ENCODE results near the gene NDUFS6. TPM values are rescaled to one million over a fixed set of nuclear protein-coding genes. Genes with fewer than 3 reads are reported as not detected.

NDUFS6 gene
- total RNA-seq: 12.2 TPM
- 81.5 TPM for polyA plus RNA-seq

DNA sequence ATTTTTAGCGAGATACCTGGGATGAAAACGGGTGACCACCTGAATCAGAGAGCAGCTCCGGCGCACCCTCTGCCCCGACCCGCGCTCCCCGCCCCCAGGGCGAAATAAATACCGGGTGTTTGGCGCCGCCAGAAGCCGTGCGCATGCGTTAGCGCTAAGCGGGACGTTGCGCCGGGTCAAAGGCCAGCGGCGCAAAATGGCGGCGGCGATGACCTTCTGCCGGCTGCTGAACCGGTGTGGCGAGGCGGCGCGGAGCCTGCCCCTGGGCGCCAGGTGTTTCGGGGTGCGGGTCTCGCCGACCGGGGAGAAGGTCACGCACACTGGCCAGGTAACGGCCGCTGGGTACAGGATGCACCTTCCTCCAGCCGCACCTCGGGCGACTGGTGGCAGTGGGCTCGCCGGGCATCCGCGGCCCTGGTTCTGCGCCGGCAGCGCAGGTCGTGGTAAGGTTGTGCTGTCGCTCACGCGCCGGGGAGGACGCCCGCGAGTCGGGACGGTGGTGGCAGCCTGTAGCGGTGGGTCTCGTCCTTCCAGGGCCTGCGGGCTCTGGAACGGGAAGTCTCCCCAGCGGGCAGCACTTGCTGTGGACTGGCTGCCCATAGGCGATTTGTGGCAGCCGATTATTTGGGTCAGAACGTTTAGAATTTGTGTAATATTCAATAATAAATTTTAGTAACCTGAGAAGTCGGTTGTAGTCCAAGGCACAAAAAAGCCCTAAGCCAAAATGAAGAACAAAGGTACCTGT, at the start of gene NDUFS6:
TSS of gene NDUFS6 (plus strand) at position 186 of the 745 bp plus-strand sequence. CDS start at position 197, 11 bp downstream.
- under 1% methylated on average over 69 of the region's 69 CpGs for WGBS
- Histone ChIP-seq H3K36me3 (ENCODE audit: insufficient read depth) (peaks cover 6% of the 10 kb centered on the region), H3K4me3 (ENCODE audit: low read depth, low read length) (peak within 1 kb of the TSS; percentile 92), H3K4me1 (ENCODE audit: insufficient read depth) (no peaks in the 10 kb centered on the region), H3K27ac (ENCODE audit: low read depth) (peak within 1 kb of the TSS; percentile 64)
- DNase-seq (ENCODE audit: extremely low spot score): no peak

GRCh38 chr5:1751864-1752822, 49.1 kb upstream of the NDUFS6 start:
- 79% methylated on average over 29 of the region's 29 CpGs for WGBS
- no peak for DNase-seq (ENCODE audit: extremely low spot score)
- Histone ChIP-seq H3K4me3 (ENCODE audit: low read depth, low read length) (no peak overlapping the region), H3K27ac (ENCODE audit: low read depth) (no peak overlapping the region), H3K4me1 (ENCODE audit: insufficient read depth) (no peaks in the 10 kb centered on the region), H3K36me3 (ENCODE audit: insufficient read depth) (no peaks in the 10 kb centered on the region)

GRCh38 chr5:1752881-1753280, 48.3 kb upstream of the NDUFS6 start:
- Histone ChIP-seq H3K27ac (ENCODE audit: low read depth) (no peak overlapping the region), H3K36me3 (ENCODE audit: insufficient read depth) (no peaks in the 10 kb centered on the region), H3K4me3 (ENCODE audit: low read depth, low read length) (no peak overlapping the region), H3K4me1 (ENCODE audit: insufficient read depth) (no peaks in the 10 kb centered on the region)
- 76% methylated on average over 16 of the region's 16 CpGs for WGBS
- DNase-seq (ENCODE audit: extremely low spot score): no peak

- no peak overlapping the region for H3K27ac ChIP-seq (ENCODE audit: low read depth)
- no peaks in the 10 kb centered on the region for H3K4me1 ChIP-seq (ENCODE audit: insufficient read depth)
- no peaks in the 10 kb centered on the region for H3K36me3 ChIP-seq (ENCODE audit: insufficient read depth)
- no peak for DNase-seq (ENCODE audit: extremely low spot score)
- WGBS: 75% methylated on average over 8 of the region's 8 CpGs
- no peak overlapping the region for H3K4me3 ChIP-seq (ENCODE audit: low read depth, low read length)
These were observed 47.7 kb upstream of the NDUFS6 start for GRCh38 chr5:1753490-1753889.

DNA sequence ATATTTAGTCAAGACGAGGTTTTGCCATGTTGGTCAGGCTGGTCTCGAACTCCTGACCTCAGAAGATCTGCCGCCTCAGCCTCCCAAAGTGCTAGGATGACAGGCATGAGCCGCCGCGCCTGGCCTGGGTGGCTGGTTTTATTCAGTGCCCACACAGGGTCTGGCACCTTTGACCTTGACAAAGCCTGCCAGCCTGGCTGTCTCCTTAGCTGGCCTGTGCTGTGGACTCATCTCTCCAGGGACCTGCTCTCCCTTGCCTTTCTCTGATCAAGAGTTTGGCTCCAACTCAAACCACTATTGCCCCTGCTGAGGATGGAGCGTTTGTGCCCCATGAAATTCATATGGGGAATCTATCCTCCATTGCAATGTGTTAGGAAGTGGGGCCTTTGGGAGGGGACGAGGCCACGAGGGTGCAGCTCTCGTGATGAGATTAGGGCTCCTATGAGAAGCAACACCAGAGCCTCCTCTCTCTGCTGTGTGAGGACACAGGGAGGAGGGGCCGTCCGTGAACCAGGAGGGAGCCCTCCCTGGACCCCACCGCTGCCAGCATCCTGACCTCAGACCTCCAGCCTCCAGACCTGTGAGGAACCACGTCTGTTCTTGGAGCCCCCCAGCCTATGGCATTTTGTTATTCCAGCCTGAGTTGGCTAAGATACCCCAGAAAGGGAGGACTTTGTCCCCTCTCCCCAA, 46.5 kb upstream of the NDUFS6 start:
- Histone ChIP-seq H3K27ac (ENCODE audit: low read depth) (no peak overlapping the region), H3K36me3 (ENCODE audit: insufficient read depth) (no peaks in the 10 kb centered on the region), H3K4me1 (ENCODE audit: insufficient read depth) (no peaks in the 10 kb centered on the region), H3K4me3 (ENCODE audit: low read depth, low read length) (no peak overlapping the region)
- 79% methylated on average over 14 of the region's 14 CpGs for WGBS
- DNase-seq (ENCODE audit: extremely low spot score): no peak

DNA sequence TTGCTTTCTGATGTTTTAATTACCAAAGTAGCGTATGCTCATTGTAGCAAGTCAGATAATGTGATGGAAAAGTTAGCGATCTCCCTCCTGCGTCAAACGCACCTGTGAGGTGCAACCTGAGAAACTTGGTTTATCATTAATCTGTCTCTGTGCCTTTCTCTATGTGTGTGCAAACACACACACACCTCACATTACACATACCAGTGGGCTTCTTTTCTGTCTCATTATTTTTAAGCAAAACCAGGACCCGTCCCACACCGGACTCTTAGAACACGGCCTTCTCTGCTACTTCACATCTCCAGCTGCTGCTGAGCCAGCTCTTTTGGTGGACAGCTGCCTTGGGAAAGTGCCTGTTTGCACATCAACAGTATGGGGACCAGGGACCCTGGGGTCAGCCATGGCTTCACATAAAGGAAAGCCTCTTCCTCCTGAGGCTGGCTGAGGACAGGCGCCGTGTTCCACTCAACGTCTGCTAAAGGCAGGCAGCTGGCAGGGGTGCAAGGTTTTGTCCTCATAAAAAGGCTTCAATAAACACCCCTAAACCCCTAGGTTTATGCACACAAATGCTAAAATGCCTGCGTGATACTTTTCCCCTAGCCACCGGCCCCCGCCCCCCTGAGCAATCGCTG, 45.8 kb upstream of the NDUFS6 start:
- H3K36me3 ChIP-seq (ENCODE audit: insufficient read depth): no peaks in the 10 kb centered on the region
- WGBS: 42% methylated on average over 14 of the region's 14 CpGs
- DNase-seq (ENCODE audit: extremely low spot score): no peak
- no peak overlapping the region for H3K27ac ChIP-seq (ENCODE audit: low read depth)
- H3K4me3 ChIP-seq (ENCODE audit: low read depth, low read length): no peak overlapping the region
- H3K4me1 ChIP-seq (ENCODE audit: insufficient read depth): no peaks in the 10 kb centered on the region

DNA sequence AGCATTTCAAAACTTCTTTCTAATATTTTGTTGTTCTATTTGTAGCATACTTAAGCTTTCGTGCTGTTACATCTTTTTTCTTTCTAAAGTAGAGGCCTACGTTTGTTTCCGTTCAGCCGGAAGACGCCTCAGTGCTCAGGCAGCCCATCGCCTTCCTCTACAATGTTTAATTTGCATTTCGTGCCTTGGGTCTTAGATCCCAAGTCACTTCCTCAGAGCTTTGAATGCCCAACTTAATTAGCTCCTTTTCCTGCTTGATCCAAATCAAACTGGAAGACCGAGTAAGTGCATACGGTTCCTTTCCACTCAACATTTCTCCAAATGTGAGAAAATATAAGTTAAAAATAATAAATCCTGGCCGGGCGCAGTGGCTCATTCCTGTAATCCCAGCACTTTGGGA, 44.7 kb upstream of the NDUFS6 start:
- no peak for DNase-seq (ENCODE audit: extremely low spot score)
- Histone ChIP-seq H3K27ac (ENCODE audit: low read depth) (no peak overlapping the region), H3K4me1 (ENCODE audit: insufficient read depth) (no peaks in the 10 kb centered on the region), H3K4me3 (ENCODE audit: low read depth, low read length) (no peak overlapping the region), H3K36me3 (ENCODE audit: insufficient read depth) (no peaks in the 10 kb centered on the region)
- 65% methylated on average over 11 of the region's 11 CpGs for WGBS

DNA sequence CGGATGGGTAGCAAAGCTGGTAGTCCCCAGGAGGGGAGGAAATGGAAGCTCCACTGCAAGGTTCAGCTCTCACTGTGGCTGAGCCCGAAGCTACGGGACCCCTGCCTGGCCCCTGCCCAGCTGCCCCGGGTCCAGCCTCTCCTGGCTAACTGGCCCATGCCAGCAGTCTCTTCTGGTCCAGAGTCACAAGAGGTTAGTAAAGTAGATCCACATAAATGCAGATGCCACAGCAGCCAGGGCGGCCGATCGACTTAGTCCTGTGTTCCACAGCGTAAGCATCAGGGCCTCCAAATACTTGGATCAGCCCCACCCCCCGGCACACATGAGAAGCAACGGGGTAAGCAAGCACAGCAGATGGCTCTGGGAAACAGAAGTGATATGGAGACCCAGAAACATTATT, 43.7 kb upstream of the NDUFS6 start:
- 81% methylated on average over 10 of the region's 10 CpGs for WGBS
- DNase-seq (ENCODE audit: extremely low spot score): no peak
- Histone ChIP-seq H3K36me3 (ENCODE audit: insufficient read depth) (no peaks in the 10 kb centered on the region), H3K4me3 (ENCODE audit: low read depth, low read length) (no peak overlapping the region), H3K27ac (ENCODE audit: low read depth) (no peak overlapping the region), H3K4me1 (ENCODE audit: insufficient read depth) (no peaks in the 10 kb centered on the region)

DNA sequence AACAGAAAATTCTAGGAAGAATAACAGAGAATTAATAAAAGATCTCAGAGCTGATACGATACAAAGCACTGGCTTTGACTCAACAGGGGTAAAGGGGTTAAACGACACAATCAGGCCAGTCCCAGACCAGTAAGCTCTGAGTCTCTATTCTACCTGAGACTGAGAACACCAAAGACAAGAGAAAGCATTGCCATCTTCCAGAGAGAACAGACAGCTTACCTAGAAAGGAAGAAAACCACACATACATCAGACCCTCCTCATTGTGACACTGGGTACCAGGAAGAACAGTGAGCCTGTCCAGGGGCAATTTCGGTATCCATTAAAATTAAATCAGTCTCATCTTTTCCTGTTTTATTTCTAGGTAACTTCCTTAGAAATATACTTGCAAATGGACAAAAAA, 42.6 kb upstream of the NDUFS6 start:
- 73% methylated on average over 3 of the region's 3 CpGs for WGBS
- Histone ChIP-seq H3K4me3 (ENCODE audit: low read depth, low read length) (no peak overlapping the region), H3K36me3 (ENCODE audit: insufficient read depth) (no peaks in the 10 kb centered on the region), H3K4me1 (ENCODE audit: insufficient read depth) (no peaks in the 10 kb centered on the region), H3K27ac (ENCODE audit: low read depth) (no peak overlapping the region)
- no peak for DNase-seq (ENCODE audit: extremely low spot score)

DNA sequence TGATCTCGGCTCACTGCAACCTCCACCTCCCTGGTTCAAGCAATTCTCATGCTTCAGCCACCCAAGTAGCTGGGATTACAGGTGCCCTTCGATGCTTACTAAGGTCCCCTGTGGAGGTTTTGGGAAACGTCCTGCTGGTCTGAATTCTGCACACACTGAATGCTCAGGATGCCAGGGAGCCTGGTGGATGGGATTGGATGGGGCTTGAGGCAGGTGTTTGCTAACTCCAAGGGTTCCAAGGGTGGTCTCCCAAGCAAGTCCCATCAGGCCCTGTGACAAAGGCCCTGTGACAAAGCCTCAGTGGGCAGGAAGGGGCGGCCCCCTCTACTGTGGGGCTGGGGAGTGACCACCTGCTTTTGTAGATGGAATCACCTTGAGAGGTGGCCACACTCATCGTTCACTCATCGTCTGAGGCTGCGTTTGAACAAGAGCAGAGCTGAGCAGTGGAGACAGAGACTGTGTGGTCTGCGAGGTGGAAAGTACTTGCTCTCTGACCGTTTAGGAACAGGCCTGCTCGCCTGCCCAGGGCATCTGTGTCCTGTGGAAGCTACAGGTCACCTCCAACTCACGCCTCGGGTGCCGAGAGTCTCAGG, 41.7 kb upstream of the NDUFS6 start:
- H3K27ac ChIP-seq (ENCODE audit: low read depth): no peak overlapping the region
- no peak overlapping the region for H3K4me3 ChIP-seq (ENCODE audit: low read depth, low read length)
- H3K36me3 ChIP-seq (ENCODE audit: insufficient read depth): no peaks in the 10 kb centered on the region
- H3K4me1 ChIP-seq (ENCODE audit: insufficient read depth): no peaks in the 10 kb centered on the region
- WGBS: 79% methylated on average over 13 of the region's 13 CpGs
- no peak for DNase-seq (ENCODE audit: extremely low spot score)

- no peaks in the 10 kb centered on the region for H3K36me3 ChIP-seq (ENCODE audit: insufficient read depth)
- H3K4me3 ChIP-seq (ENCODE audit: low read depth, low read length): no peak overlapping the region
- no peak overlapping the region for H3K27ac ChIP-seq (ENCODE audit: low read depth)
- no peak for DNase-seq (ENCODE audit: extremely low spot score)
- no peaks in the 10 kb centered on the region for H3K4me1 ChIP-seq (ENCODE audit: insufficient read depth)
- WGBS: 89% methylated on average over 4 of the region's 4 CpGs
These were observed 41.0 kb upstream of the NDUFS6 start for GRCh38 chr5:1760231-1760630.

- WGBS: 76% methylated on average over 28 of the region's 28 CpGs
- Histone ChIP-seq H3K4me1 (ENCODE audit: insufficient read depth) (no peaks in the 10 kb centered on the region), H3K36me3 (ENCODE audit: insufficient read depth) (no peaks in the 10 kb centered on the region), H3K4me3 (ENCODE audit: low read depth, low read length) (no peak overlapping the region), H3K27ac (ENCODE audit: low read depth) (no peak overlapping the region)
- no peak for DNase-seq (ENCODE audit: extremely low spot score)
These were observed 40.4 kb upstream of the NDUFS6 start for GRCh38 chr5:1760656-1761452.
